HG02884 (cell line): ENCODE results near the gene CAPN5.

Experiments used
- ATAC-seq: cut with Tn5 transposase; IDR thresholded peaks from one replicate; pipeline ENCODE4 v1.9.1; 2021; ENCODE audit warnings: mild to moderate bottlenecking, moderate library complexity; ENCODE audit not compliant: unreplicated experiment

CAPN5 gene

DNA sequence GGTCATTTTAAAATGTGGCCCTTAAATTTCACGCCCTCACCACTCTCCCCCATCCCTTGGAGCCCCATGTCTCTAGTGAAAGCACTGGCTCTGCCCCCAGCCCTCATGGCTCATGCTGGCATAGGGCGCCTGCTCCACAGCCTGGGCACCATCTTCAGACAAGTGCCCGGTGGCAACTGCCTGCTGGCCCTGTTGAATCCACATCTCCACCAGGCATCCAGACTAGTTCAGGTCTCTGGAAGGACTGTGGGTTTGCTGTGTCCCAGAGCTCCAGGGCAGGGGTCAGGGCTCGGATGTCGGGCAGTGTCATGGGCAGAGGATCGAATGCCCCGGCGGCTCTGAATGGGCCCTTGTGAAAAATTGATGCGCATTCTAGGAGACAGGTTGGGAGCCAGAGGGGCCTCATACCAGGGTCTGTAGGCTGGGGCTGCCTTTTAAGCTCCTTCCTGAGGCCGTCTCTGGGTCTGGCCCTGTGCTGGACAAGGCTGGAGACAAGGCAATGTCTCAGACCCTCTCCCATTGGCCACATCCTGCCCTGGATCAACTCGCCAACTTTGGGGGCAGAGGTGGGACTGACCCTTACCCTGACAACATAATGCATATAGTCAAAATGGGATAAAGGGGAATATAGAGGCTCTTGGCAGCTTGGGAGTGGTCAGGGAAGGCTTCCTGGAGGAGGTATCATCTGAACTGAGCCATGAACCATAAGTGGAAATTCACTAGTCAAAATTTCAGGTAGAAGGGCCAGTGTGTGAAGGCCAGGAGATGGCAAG, 62.5 kb downstream of the CAPN5 start:
- ATAC-seq = no peak

DNA sequence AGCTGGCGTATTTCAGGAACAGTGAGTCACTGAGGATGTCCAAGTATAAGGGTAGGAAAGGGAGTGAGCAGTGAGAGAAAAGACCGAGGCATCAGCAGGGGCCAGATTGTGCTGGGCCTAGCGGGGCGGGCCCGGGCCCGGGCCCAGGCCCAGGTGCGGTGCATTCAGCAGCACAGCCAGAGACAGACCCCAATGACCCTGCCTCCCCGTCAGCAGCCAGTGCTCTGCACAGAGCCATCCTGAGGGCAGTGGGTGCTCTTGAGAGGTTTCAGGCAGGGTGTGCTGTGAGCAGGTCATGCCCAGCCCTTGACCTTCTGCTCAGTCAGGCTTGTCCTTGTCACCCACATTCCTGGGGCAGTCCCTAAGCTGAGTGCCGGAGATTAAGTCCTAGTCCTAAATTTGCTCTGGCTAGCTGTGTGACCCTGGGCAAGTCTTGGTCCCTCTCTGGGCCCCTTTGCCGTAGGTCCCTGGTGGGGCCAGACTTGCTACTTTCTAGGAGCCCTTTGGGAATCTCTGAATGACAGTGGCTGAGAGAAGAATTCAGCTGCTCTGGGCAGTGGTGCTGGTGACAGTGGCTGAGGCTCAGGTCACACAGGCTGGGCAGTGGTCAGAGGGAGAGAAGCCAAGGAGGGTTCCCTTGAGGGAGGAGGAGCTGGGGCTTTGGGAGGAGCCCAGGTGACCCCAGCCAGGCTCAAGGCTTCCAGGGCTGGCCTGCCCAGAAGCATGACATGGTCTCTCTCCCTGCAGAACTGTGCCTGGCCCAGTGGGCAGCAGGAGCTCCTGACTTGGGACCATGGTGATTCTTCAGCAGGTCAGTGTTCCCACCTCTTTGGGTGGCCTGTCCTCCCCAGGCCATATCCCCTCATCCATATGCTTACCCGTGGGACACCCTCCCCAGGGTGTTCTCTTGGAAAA, 63.3 kb downstream of the CAPN5 start:
- ATAC-seq = no peak

DNA sequence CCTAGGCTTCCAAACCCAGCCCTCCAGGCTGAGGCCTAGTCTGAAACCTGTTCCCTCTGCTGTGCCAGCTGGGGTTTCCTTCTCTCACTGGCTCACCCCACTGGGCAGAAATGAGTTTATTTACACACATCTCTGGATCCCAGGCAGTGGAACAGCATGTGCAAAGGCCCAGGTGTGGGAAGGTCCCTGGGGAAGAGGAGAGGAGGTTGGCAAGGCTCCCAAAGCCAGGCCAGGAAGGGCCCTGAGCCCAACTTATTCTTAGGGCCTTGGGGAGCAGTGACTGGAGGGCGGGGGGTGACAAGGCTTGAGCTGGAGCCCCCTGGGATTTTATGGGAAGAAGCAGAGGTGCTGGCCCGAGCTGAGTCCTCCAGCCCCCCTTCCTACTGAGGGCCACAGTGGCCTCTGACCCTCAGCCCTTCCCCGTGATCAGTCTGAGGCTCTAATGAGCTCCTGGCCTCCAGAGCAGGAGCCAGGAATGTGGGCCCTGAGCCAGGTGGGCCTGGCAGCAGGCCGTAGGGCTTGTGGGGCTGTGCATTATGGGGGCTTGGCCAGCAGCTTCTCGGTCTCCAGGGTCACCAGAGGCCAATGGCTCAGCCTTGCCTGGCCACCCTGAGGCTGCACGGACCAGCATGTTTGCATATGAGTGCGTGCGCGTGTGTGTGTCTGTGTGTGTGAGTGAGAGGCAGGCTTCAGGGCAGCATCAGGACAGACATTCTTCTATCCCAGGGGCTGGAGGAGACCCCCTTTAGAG, 64.2 kb downstream of the CAPN5 start:
- no peak for ATAC-seq

DNA sequence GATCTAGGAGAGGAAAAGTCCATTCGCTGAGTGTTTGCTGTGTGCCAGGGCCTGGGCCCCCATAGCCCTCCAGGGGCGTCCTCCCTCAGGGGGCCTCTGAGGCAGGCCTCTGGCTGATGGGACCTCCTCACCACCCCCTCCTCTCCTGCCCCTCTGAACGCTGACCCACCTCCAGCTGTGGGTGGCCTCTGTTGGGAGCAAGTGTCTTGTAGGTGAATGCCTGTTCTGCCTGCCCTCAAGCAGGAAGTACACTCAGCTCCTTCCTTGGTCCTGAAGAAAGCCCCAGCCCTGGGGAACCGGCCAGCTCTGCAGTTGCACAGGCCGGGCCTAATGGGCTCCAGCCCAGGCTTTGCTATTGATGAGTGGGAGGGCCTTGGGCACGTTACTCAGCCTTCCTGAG, 64.8 kb downstream of the CAPN5 start:
- no peak for ATAC-seq

DNA sequence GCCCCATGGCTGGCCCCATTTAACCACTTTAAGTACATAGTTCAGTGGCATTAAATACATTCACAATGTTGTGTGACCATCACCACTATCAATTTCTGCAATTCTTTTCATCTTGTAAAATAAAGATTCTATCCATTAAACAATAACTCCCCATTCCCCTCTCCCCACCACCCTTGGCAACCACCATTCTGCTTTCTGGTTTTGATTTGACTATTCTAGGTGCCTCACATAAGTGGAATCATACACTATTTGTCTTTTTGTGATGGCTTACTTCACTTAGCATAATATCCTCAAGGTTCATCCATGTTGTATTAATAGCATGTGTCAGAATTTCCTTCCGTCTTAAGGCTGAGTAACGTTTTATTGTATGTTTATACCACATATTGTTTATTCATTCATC, 68.3 kb downstream of the CAPN5 start:
- no peak for ATAC-seq

DNA sequence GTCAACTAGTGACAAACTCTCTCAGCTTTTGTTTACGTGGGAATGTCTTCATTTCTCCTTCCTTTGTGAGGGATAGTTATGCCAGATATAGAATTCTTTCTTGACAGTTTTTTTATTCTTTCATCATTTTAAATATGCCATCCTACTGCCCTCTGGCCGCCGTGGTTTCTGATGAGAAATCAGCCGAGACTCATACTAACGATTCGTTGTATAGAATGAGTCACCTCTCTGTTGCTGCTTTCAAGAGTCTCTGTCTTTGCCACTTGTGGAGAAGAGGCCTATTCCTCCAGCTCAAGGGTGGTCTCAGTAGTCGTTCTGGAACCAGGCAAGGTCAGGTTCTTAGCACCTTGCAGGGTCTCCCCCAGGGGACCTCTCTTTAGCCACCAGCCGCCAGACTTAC, 69.3 kb downstream of the CAPN5 start:
- ATAC-seq = no peak

DNA sequence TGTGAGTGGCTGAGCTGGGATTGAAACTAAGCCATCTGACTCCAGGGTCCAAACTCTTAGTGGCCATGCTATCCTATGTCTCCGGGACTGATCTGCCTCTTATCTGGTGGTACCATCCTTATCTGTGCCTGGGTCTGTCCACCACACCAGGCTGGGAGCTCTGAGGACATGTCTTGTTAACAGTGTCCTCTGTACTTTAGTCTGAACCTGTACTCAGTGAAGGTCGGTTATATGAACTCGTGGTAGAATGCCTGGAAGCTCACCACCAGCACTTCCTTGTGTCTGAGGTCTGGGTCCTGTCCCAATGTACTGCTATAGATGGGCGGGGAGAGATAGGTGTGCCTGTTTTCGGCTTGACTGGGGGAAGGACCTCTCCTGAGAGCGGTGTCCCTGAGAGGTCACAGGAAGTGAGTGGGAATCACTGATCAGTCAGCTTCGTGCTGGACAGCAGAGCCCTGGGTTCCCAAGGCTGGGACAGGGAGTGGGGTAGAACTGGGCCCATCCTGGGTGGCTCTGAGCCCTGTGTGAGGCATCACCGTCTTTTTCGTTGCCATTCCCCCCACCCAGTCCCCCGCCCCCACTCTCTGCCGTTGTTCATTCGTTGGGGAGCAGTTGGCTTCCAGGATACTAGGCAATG, 70.1 kb downstream of the CAPN5 start:
- no peak for ATAC-seq

DNA sequence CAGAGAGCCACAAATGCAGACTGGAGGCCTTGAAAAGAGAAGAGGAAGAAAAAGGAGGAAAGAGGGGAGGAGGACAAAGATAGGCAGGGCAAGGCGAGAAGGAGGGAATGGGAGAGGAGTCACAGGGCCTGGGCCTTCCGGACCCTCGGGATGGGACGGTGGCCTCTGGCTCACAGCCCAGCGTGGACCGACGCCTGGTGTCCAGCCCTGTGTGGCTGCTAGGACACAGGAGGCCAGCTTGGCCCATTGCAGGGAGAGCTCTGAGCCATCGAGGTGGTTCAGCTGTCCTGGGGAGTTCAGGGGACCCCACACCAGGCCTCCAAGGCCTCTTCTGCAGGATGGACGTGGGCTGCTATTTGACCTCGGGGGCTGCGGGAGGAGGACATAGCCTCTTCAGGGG, 70.7 kb downstream of the CAPN5 start:
- ATAC-seq = no peak

DNA sequence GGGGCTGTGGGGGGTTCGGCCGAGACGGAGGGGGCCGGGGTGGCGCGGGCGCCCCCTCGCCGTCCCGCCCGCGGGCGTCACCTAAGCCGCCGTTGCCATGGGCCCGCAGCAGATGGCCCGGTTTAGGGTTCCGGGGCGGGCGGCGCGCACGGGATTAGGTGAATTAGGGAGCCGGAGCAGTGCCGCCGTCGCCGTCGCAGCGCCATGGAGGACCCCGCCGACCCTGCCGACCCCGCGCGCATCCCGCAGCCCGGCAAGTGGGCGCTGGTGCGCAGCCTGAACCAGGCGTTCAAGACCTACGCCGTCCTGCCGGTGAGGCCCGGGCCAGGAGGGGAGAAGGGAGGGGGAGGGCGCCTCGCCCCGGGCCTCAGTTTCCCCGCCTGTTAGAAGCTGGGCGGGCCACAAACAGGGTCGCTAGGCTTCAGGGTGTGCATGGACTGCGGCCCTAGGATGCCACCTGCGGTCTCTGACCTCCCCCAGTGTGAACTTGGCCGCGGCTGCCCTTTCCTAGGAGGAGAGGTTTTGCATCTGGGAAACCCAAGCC, 71.4 kb downstream of the CAPN5 start:
- no peak for ATAC-seq

DNA sequence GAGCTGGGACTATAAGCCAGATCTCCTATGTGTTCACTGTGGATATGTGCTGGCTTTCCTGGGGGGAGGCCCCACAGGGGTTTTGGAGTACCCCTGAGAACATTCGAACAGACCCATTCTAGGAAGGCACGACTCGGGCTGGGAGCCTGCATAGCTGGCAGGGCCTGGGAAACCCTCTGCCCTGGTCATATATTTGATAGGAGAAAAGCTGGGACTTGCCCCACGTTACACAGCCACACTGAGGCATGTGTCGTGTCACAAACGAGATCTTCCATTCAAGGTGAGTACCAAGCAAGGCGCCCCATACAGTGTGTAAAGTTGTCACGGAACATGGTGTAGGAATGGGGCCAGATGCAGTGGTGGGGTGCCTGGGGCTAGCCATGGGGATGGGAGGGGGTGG, 72.4 kb downstream of the CAPN5 start:
- ATAC-seq = no peak

DNA sequence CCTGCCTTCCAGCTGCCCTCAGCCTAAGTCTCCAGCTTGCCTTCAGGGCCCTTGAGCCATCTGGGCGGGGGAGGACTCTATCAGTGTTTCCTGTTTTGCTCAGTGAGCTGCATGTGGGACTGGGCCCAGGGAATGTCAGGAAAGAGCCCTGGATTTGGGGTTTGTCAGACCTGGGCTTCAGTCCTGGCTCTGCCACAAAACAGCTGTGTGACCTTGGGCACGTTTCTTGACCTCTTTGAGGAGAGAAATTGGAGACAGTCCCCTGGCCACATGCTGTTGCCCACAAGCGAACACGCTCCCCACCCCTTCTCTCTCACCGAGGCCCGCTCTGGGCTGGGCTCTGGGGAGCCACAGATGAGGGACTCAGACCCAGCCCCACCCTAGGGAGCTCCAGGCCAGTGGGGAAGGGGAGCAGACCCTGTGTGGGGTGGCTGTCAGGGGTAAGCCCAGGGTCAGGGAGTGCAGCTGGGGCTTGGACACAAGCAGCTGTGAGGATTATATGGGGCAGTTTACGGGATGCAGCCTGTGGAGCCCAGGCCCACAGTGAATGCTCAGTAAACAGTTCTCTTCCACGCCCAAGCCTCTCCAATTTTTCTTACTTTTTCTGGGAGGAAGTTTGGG, 73.6 kb downstream of the CAPN5 start:
- no peak for ATAC-seq

DNA sequence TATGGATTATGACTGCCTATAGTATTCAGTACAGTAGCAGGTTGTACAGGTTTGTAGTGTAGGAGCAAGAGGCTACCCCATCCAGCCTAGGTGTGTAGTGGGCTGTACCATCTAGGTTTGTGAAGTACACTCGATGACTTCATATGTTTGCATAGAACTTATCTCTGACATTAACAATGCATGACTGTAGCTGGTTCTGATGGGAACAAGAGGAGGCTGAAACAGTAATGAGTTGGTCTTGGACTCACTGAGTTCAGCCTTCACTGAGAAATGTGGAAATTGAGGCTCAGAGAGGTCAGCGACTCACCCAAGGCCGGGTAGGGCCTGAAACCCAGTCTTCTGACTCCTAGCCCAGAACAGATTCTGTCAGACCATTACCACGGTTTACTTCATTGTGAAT, 74.3 kb downstream of the CAPN5 start:
- no peak for ATAC-seq

DNA sequence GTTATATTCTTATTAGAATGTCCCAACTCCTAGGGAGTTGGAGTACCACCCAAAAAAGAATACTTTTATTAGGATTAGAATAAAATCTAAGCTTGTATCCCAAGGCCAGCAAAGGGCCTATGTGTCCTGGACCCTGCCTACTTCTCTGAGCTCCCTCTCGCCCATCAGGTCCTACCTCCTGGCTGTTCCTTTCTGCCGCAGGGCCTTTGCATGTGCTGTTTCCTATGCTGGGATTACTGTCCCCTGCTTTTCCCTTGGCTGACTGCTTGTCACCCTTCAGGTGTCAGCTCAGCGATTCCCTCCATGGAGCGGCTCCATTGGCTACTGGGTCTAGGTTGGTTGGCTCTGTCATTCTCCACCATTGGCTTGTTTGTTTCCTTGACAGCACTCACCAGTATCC, 74.7 kb downstream of the CAPN5 start:
- ATAC-seq = no peak

DNA sequence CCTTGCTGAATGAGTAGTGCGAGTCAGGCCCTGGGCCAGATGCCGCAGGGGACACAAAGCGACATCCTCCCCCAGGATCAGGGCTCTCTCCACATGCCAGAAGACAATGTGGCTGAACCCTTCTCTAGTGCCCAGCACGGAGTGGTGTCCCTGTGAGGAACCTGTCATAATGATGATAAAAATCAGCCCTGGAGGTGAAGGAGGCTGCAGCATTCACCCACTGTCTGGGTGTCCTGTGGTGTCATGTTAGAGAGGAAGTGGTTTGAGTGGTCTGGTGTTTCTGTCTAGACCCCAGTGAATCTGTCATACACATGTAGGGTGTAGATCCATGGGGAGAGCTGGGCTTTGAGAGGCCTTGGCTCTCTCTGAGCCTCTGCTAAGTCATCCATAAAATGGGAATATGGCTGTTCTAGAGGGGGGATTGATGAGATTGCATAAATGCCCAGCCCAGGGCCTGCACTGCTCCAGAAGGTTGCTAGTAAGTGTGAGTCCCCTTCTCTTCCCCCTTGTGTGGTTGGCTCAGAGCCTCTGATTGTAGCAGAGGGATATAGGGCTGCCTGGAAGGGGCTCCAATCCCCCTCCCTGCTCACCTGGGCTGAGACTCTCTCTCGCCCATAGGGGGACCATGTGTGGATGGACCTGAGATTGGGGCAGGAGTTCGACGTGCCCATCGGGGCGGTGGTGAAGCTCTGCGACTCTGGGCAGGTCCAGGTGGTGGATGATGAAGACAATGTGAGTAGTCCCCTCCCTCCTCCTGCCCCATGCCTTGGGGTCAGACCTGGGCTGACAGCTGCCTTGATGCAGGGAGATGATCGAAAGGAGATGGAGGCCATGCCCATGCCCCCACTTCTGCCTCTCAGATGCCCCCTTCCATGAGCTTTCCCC, 75.6 kb downstream of the CAPN5 start:
- ATAC-seq = no peak

DNA sequence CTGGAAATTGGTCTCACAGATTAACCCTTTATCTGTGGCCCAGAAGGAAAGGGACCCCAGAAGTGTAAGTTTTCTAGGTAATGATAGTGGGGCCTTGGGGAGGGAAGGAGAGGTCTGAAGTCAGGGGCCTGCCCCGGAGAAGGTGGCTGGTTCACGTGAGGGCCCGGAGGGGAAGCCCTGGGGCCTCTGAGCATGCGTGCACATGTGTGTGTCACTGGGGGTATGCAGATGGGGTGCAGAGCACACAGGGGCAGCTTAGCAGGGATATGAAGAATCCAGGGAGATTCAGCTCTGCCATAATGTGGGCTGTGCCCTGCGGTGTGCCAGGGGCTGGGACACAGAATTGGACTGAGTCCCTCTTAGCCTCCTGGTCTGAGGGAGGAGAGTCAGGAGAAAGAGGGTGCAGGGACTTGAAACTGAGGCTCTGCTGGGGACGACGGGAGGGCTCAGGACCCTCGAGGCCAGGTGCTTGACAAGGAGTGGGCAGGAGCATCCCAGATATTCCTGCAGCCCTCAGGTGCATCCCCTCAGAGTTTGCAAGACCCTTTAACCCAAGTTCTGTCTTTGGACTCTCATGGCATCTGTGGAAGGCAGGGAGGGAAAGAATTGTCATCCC, 76.7 kb downstream of the CAPN5 start:
- ATAC-seq = no peak

DNA sequence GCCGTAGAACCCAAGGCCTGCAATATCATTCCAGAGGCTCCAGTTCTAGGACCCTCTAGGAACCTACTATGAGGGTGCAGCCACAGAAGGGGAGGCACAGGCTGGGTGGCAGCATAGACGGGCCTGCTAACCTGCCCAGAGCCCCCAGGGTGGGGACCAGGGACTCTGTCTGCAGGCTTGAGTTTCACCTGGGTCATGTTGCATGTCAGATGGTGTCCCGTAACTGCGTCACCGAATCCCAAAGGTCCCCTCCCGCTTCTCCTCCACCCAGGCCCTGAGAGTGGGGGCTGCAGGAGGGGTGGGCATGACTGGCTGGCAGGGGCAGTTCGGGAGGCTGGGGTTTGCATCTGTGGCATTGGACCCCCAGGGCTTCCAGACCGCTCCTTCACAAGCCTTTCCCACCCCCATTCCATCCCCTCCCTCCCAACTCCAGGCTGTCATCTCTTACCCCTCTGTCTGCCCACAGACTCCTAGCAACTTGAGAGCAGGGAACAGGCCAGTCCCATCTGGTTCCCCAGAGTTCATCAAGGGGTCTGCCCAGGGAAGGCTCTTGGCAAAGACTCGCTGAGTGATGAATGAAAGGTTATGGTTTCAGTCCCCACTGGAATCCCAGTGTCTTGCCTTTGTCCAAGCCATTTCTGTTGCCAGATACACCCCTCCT, 77.6 kb downstream of the CAPN5 start:
- no peak for ATAC-seq

DNA sequence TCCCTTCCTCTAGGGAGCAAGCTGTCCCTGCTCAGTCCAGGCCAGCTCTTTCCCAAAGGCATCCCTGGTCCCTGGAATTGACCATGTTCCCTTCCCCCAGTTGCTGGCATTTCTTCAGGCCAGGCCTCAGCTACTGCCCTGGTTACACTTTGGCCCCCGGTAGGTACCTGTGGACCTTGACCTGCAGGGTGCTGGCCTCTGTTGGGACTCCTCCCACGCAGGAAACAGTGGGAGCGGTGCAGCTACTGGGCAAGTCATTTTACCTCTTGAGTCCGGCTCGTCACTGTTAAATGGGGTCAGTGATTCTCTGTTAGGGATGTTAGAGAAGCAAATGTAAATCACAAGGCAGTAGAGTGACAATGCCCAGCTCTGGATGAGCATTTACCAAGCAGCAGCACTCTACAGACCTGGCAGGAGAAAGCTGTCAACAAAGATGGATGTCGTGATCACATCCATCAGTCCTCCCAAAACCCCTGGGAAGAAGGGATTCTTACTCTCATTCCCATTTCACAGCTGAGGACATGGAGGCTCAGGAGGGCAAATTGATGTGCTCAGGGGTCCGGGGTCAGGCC, 78.2 kb downstream of the CAPN5 start:
- no peak for ATAC-seq
